CD14-positive monocyte (primary cell): ENCODE results near the gene TWNK. TPM values are rescaled to one million over a fixed set of nuclear protein-coding genes. Genes with fewer than 3 reads are reported as not detected.

Experiments used
- DNase-seq, 3 donors: peaks; one replicate each; pipeline ENCODE4 v3.0.0-alpha.2; 2011 to 2022
- H2AFZ ChIP-seq: 2 replicates; pipeline ENCODE4 v1.6.0; 2012; ENCODE audit warnings: mild to moderate bottlenecking, low read depth, low read length, inconsistent platforms; ENCODE audit not compliant: insufficient read depth, poor library complexity, severe bottlenecking
- H3K27ac ChIP-seq, 2 donors: 1 replicate in 1 of 2; 2 replicates in 1 of 2; pipeline ENCODE4 v1.5.1; 2012 to 2013; ENCODE audit warnings: low read length in 2 of 2, control low read depth in 1 of 2, inconsistent platforms in 1 of 2, low read depth in 1 of 2, mild to moderate bottlenecking in 1 of 2
- H3K27me3 ChIP-seq, 2 donors: one replicate each; pipeline versions ENCODE4 v1.6.0 to v1.6.1; 2011 to 2013; ENCODE audit warnings: low read length in 2 of 2; ENCODE audit not compliant: control insufficient read depth in 2 of 2, insufficient read depth in 2 of 2
- H3K36me3 ChIP-seq, 2 donors: replicated peaks in 1 of 2; 1 replicate in 1 of 2; 2 replicates in 1 of 2; pipeline versions ENCODE4 v1.5.1 to v1.6.1; 2012 to 2013; ENCODE audit warnings: low read length in 2 of 2, control low read depth in 1 of 2, inconsistent platforms in 1 of 2, mild to moderate bottlenecking in 1 of 2; ENCODE audit not compliant: insufficient read depth in 2 of 2, control insufficient read depth in 1 of 2
- H3K4me1 ChIP-seq, 2 donors: 1 replicate in 1 of 2; 2 replicates in 1 of 2; pipeline versions ENCODE4 v1.5.1 to v1.6.1; 2012 to 2013; ENCODE audit warnings: low read length in 2 of 2, control low read depth in 1 of 2, inconsistent platforms in 1 of 2, mild to moderate bottlenecking in 1 of 2, moderate library complexity in 1 of 2; ENCODE audit not compliant: insufficient read depth in 2 of 2, control insufficient read depth in 1 of 2
- H3K4me2 ChIP-seq: replicated peaks from 2 replicates; pipeline ENCODE3; 2012; ENCODE audit warnings: low read length, moderate library complexity, mild to moderate bottlenecking; ENCODE audit not compliant: poor library complexity, severe bottlenecking; ENCODE audit errors: extremely low read depth
- H3K4me3 ChIP-seq, 3 experiments: fragments of 200-600 bp in 1 of 3; sonication (generic) in 1 of 3; replicated peaks in 1 of 3; 1 replicate in 2 of 3; 2 replicates in 1 of 3; pipeline ENCODE4 v1.5.1; 2011 to 2013; ENCODE audit warnings: low read length in 3 of 3, mild to moderate bottlenecking in 3 of 3, control low read depth in 2 of 3, low read depth in 2 of 3, inconsistent platforms in 1 of 3, moderate library complexity in 1 of 3
- H3K79me2 ChIP-seq: 2 replicates; pipeline ENCODE4 v1.6.0; 2012; ENCODE audit warnings: mild to moderate bottlenecking, control low read depth, inconsistent platforms, low read length, moderate library complexity; ENCODE audit not compliant: insufficient read depth
- H3K9ac ChIP-seq: 2 replicates; pipeline ENCODE4 v1.6.0; 2017; ENCODE audit warnings: low read length, mild to moderate bottlenecking; ENCODE audit not compliant: insufficient read depth, poor library complexity, severe bottlenecking
- H3K9me3 ChIP-seq, 2 donors: replicated peaks in 1 of 2; 1 replicate in 1 of 2; 2 replicates in 1 of 2; pipeline versions ENCODE4 v1.5.1 to v1.6.1; 2012 to 2013; ENCODE audit warnings: low read length in 2 of 2, control low read depth in 1 of 2; ENCODE audit not compliant: control insufficient read depth in 1 of 2, insufficient read depth in 1 of 2
- H4K20me1 ChIP-seq: 2 replicates; pipeline ENCODE4 v1.6.0; 2012; ENCODE audit warnings: mild to moderate bottlenecking, low read length, control low read depth, moderate library complexity; ENCODE audit not compliant: insufficient read depth
- H3K27ac Mint-ChIP-seq, 7 donors: one replicate each; pipeline ENCODE4 v1.8.0; 2020; ENCODE audit warnings: mild to moderate bottlenecking in 7 of 7, mixed read lengths in 7 of 7, moderate library complexity in 6 of 7, inconsistent platforms in 2 of 7
- H3K27me3 Mint-ChIP-seq, 3 donors: one replicate each; pipeline ENCODE4 v1.8.0; 2021 to 2022; ENCODE audit warnings: low read depth in 3 of 3, mild to moderate bottlenecking in 3 of 3, mixed read lengths in 3 of 3, moderate library complexity in 3 of 3, inconsistent platforms in 1 of 3
- H3K36me3 Mint-ChIP-seq, 2 donors: one replicate each; pipeline ENCODE4 v1.8.0; 2020; ENCODE audit warnings: mixed read lengths in 2 of 2, inconsistent platforms in 1 of 2, mild to moderate bottlenecking in 1 of 2
- H3K4me1 Mint-ChIP-seq: one replicate; pipeline ENCODE4 v1.8.0; 2020; ENCODE audit warnings: mild to moderate bottlenecking, mixed read lengths
- H3K4me3 Mint-ChIP-seq, 2 donors: one replicate each; pipeline ENCODE4 v1.8.0; 2020; ENCODE audit warnings: mild to moderate bottlenecking in 2 of 2, mixed read lengths in 2 of 2, moderate library complexity in 1 of 2
- H3K9me3 Mint-ChIP-seq, 7 donors: one replicate each; pipeline ENCODE4 v1.8.0; 2020 to 2022; ENCODE audit warnings: mixed read lengths in 7 of 7, mild to moderate bottlenecking in 6 of 7, moderate library complexity in 6 of 7, inconsistent platforms in 2 of 7
- CTCF ChIP-seq: fragments of 200-600 bp; IDR thresholded peaks from one replicate; pipeline ENCODE4 v1.8.0; 2022; ENCODE audit warnings: antibody characterized with exemption, mild to moderate bottlenecking
- WGBS: methylation state at CpG from one replicate; pipeline ENCODE4 v1.1.5; 2013; ENCODE audit warnings: missing lambda C conversion rate; ENCODE audit not compliant: insufficient coverage; 5-methylcytosine and 5-hydroxymethylcytosine counted together
- intact Hi-C, 2 donors: fragments of 100-400 bp; cut with micrococcal nuclease; formaldehyde crosslinking; loops; one replicate each; pipeline versions ENCODE4 v1.15.0 to v1.15.1; 2023
- polyA plus RNA-seq, 3 donors: library from polyadenylated mRNA; depleted of rRNA in 1 of 3; unstranded in 2 of 3; stranded (reverse) in 1 of 3; fragments of 300-500 nt in 2 of 3; fragments of >200 nt in 1 of 3; fragmentation: Illumina TruSeq in 2 of 3; gene quantifications; 1 replicate in 2 of 3; 2 replicates in 1 of 3; pipeline ENCODE4 v1.2.3, GENCODE V29; 2012 to 2021

The TWNK gene
- polyA plus RNA-seq, 3 donors = 0.31 to 1.2 (median 0.69) TPM

- no peaks in the 10 kb centered on the region for H3K4me1 Mint-ChIP-seq
These were observed 6.6 kb upstream of the TWNK start for GRCh38 chr10:100980711-100981110.

GRCh38 chr10:100981178-100981772 lies 6.1 kb upstream of the TWNK start:
- Histone ChIP-seq H2AFZ (no peak overlapping the region), H3K79me2 (peaks cover under 1% of the 10 kb centered on the region), H3K27me3 (no peaks in the 10 kb centered on the region), H3K4me1 (peaks cover 0 to 1% of the 10 kb centered on the region in 2 donors), H3K36me3 (peaks cover 13 to 54% of the 10 kb centered on the region in 2 donors), H3K9me3 (no peaks in the 10 kb centered on the region), H3K27ac (no peak overlapping the region), H3K4me3 (no peak overlapping the region), H4K20me1 (no peaks in the 10 kb centered on the region), H3K9ac (no peak overlapping the region), H3K4me2 (no peak overlapping the region)
- intact Hi-C loops = loop anchor here in 1 of 2 donors (10.0 kb wide), 1 partner anchor 66 kb away; the partner anchor contains the start of gene SLF2
- peaks cover 0 to 2% (median 0%) of the 10 kb centered on the region in 3 donors for H3K27me3 Mint-ChIP-seq
- WGBS = no CpG with 5 or more reads among the region's 5 CpGs
- H3K4me1 Mint-ChIP-seq = peaks cover 2% of the 10 kb centered on the region
- no peak for TF ChIP-seq CTCF
- no peak for DNase-seq
- no peak overlapping the region for H3K4me3 Mint-ChIP-seq
- H3K9me3 Mint-ChIP-seq = no peaks in the 10 kb centered on the region
- H3K27ac Mint-ChIP-seq = no peak overlapping the region
- H3K36me3 Mint-ChIP-seq = peaks cover 44 to 46% of the 10 kb centered on the region in 2 donors

More at GRCh38 chr10:100980711-100981110, 6.6 kb upstream of the TWNK start:
- intact Hi-C loops = loop anchor here in 1 of 2 donors (10.0 kb wide), 1 partner anchor 66 kb away; the partner anchor contains the start of gene SLF2
- TF ChIP-seq CTCF = no peak
- no peak overlapping the region for H3K9ac ChIP-seq
- no peaks in the 10 kb centered on the region for H3K79me2 ChIP-seq
- H3K4me1 ChIP-seq = no peaks in the 10 kb centered on the region
- H3K27ac ChIP-seq = no peak overlapping the region
- H3K27ac Mint-ChIP-seq = no peak overlapping the region
- H3K9me3 ChIP-seq = no peaks in the 10 kb centered on the region
- peaks cover 0 to 1% (median 0%) of the 10 kb centered on the region in 7 donors for H3K9me3 Mint-ChIP-seq
- peaks cover 0 to 2% (median 0%) of the 10 kb centered on the region in 3 donors for H3K27me3 Mint-ChIP-seq
- DNase-seq = no peak
- H3K4me3 Mint-ChIP-seq = no peak overlapping the region
- peaks cover 13 to 50% of the 10 kb centered on the region in 2 donors for H3K36me3 ChIP-seq
- H3K4me3 ChIP-seq = no peak overlapping the region
- H3K4me2 ChIP-seq = no peak overlapping the region
- H4K20me1 ChIP-seq = no peaks in the 10 kb centered on the region
- peaks cover 40 to 41% of the 10 kb centered on the region in 2 donors for H3K36me3 Mint-ChIP-seq
- no peaks in the 10 kb centered on the region for H3K27me3 ChIP-seq
- no peak overlapping the region for H2AFZ ChIP-seq
- 94% methylated on average over 5 of the region's 7 CpGs for WGBS
